H1 (cell line): Measurements from ENCODE around the gene VOPP1. TPM values are rescaled to one million over a fixed set of nuclear protein-coding genes. Genes with fewer than 3 reads are reported as not detected.

Experiments used
- BRCA1 ChIP-seq: IDR thresholded peaks from 2 replicates; pipeline ENCODE4 v1.6.1; 2012; ENCODE audit warnings: low read depth, low read length, improper control_type of control experiment
- CHD1 ChIP-seq: IDR thresholded peaks from 2 replicates; pipeline ENCODE4 v1.6.1; 2012; ENCODE audit warnings: low read depth, low read length, improper control_type of control experiment
- EP300 ChIP-seq, 2 experiments: IDR thresholded peaks; 1 replicate in 1 of 2; 2 replicates in 1 of 2; pipeline ENCODE4 v1.6.1; 2011 to 2012; ENCODE audit warnings: low read depth in 2 of 2, low read length in 2 of 2, mild to moderate bottlenecking in 2 of 2, borderline replicate concordance in 1 of 2, inconsistent platforms in 1 of 2, moderate library complexity in 1 of 2
- GABPA ChIP-seq: IDR thresholded peaks from 2 replicates; pipeline ENCODE4 v1.6.1; 2011; ENCODE audit warnings: mild to moderate bottlenecking, low read length, moderate library complexity, borderline replicate concordance; ENCODE audit not compliant: insufficient read depth
- GTF2F1 ChIP-seq: IDR thresholded peaks from 2 replicates; pipeline ENCODE4 v1.6.1; 2012; ENCODE audit warnings: low read depth, low read length, improper control_type of control experiment, borderline replicate concordance
- KDM1A ChIP-seq: fragments of 200-600, 300-600 bp; sonication (generic); IDR thresholded peaks from 2 replicates; pipeline ENCODE4 v1.7.1; 2016; ENCODE audit warnings: mild to moderate bottlenecking, low read length, borderline replicate concordance
- KDM4A ChIP-seq: IDR thresholded peaks from one replicate; pipeline ENCODE4 v1.7.1; 2012; ENCODE audit warnings: low read depth, mild to moderate bottlenecking, moderate library complexity, low read length, inconsistent platforms; ENCODE audit not compliant: severe bottlenecking
- RAD21 ChIP-seq, 2 experiments: IDR thresholded peaks in 1 of 2; conservative IDR thresholded peaks in 1 of 2; 2 replicates each; pipeline ENCODE4 v1.6.1; 2011; ENCODE audit warnings: low read depth in 2 of 2, low read length in 2 of 2, improper control_type of control experiment in 1 of 2, inconsistent platforms in 1 of 2, mild to moderate bottlenecking in 1 of 2, moderate library complexity in 1 of 2
- SUZ12 ChIP-seq: fragments of 200-600 bp; sonication (generic); IDR thresholded peaks from 2 replicates; pipeline ENCODE4 v1.6.1; 2012; ENCODE audit warnings: mild to moderate bottlenecking, inconsistent platforms, low read length, moderate library complexity, mixed read lengths
- polyA plus RNA-seq, 7 experiments: library from polyadenylated mRNA; depleted of rRNA in 3 of 7; stranded (reverse) in 5 of 7; unstranded in 2 of 7; fragments of >200 nt in 5 of 7; fragments of 200-250 nt in 2 of 7; gene quantifications; 1 replicate in 5 of 7; 2 replicates in 1 of 7; 4 replicates in 1 of 7; pipeline versions ENCODE4 v1.2.1 to v1.2.3, GENCODE V29; 2011 to 2013; ENCODE audit warnings: missing spikeins in 2 of 7, mixed read lengths in 2 of 7
- total RNA-seq: library from RNA; stranded (reverse); fragmentation: NEBNext Ultra II Directional; extraction: Animal tissue kit (Norgen Biotek cat#: 25700); gene quantifications from 2 replicates; pipeline ENCODE4 v1.2.1, GENCODE V29; 2021
- TF ChIP-seq, protein P1 (sequence below): IDR thresholded peaks from 2 replicates; pipeline ENCODE4 v1.6.1; 2012; ENCODE audit warnings: inconsistent platforms
- TF ChIP-seq, protein P2 (sequence below): IDR thresholded peaks from 2 replicates; pipeline ENCODE4 v1.6.1; 2012; ENCODE audit warnings: low read length, inconsistent platforms

Gene VOPP1
- total and polyA plus RNA-seq, 2 of the 8 experiments (the other 6 are each of a cell fraction or from before 2014, with no cell fraction given), result 44.7 to 83.0 TPM

DNA sequence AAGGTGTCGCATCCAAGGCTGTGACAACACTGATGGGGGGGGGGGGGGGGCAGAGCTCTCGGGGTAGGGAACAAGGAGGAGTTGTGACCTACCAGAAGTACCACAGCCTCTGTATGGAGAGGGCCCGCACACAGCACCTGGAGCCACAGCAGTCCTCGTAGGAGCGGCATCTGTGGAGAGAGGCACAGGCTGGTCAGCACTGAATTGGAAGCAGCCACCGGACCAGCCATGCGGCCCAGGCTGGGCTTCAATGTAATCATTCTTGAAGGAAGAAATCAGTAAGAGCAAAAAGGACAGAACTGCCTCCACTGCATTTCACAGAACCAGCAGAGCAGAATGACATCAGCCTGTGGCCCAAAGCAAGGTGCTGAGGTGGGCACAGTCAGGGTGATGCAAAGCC, 74.8 kb downstream of the VOPP1 start (continued):
- TF ChIP-seq RAD21 (IDR thresholded peaks at IDR 0.05 in 1 of 2, conservative IDR thresholded peaks at IDR 0.05 in 1 of 2; ENCODE audit: low read depth in 2 of 2, low read length in 2 of 2) (no peak), CHD1 (no peak), EP300 (IDR thresholded peaks at IDR 0.05; ENCODE audit: borderline replicate concordance in 1 of 2, low read depth in 2 of 2, low read length in 2 of 2) (no peak), KDM1A (no peak), GTF2F1 (no peak), KDM4A (no peak), BRCA1 (no peak), SUZ12 (no peak), GABPA (no peak)
- TF ChIP-seq, protein P1, sequence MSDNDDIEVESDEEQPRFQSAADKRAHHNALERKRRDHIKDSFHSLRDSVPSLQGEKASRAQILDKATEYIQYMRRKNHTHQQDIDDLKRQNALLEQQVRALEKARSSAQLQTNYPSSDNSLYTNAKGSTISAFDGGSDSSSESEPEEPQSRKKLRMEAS, result no peak
- TF ChIP-seq, protein P2, sequence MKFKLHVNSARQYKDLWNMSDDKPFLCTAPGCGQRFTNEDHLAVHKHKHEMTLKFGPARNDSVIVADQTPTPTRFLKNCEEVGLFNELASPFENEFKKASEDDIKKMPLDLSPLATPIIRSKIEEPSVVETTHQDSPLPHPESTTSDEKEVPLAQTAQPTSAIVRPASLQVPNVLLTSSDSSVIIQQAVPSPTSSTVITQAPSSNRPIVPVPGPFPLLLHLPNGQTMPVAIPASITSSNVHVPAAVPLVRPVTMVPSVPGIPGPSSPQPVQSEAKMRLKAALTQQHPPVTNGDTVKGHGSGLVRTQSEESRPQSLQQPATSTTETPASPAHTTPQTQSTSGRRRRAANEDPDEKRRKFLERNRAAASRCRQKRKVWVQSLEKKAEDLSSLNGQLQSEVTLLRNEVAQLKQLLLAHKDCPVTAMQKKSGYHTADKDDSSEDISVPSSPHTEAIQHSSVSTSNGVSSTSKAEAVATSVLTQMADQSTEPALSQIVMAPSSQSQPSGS, result no peak
